CD4-positive, alpha-beta T cell (primary cell): ENCODE measurements around the gene RBM46. TPM values are rescaled to one million over a fixed set of nuclear protein-coding genes. Genes with fewer than 3 reads are reported as not detected.
A peak's percentile ranks its signal among the peaks of the same experiment; 100 is the strongest.

ENCODE experiments used
- ATAC-seq: fragments of 200-7000 bp; cut with Tn5 transposase; one replicate; pipeline ENCODE4 v1.10.0; 2022; ENCODE audit warnings: mild to moderate bottlenecking; ENCODE audit not compliant: poor library complexity
- CTCF ChIA-PET: fragments of 350-600 bp; sonication (Branson Sonifier 250); formaldehyde crosslinking; loops from one replicate; lab custom pipeline; 2021; ENCODE audit warnings: antibody characterized with exemption, inconsistent platforms; lab: Charles Lee
- POLR2A ChIA-PET: fragments of 350-600 bp; sonication (Branson Sonifier 250); formaldehyde crosslinking; loops from one replicate; lab custom pipeline; 2021; ENCODE audit warnings: antibody characterized with exemption, inconsistent platforms; lab: Charles Lee
- DNase-seq, 14 experiments: peaks; one replicate each; pipeline ENCODE4 v3.0.0-alpha.2; 2013 to 2020; ENCODE audit warnings: mixed read lengths in 2 of 14
- H3K27ac ChIP-seq, 2 donors: one replicate each; pipeline versions ENCODE4 v1.5.1 to v1.7.0; 2013; ENCODE audit warnings: low read length in 2 of 2, low read depth in 1 of 2, mild to moderate bottlenecking in 1 of 2
- H3K27me3 ChIP-seq, 2 experiments: 1 replicate in 1 of 2; 2 replicates in 1 of 2; pipeline versions ENCODE4 v1.6.1 to v1.7.0; 2013; ENCODE audit warnings: low read length in 2 of 2, control low read depth in 1 of 2, mild to moderate bottlenecking in 1 of 2, moderate library complexity in 1 of 2; ENCODE audit not compliant: insufficient read depth in 2 of 2, control insufficient read depth in 1 of 2
- H3K36me3 ChIP-seq: one replicate; pipeline ENCODE4 v1.6.1; 2013; ENCODE audit warnings: low read length, control low read depth; ENCODE audit not compliant: insufficient read depth
- H3K4me1 ChIP-seq: one replicate; pipeline ENCODE4 v1.6.1; 2013; ENCODE audit warnings: low read length, control low read depth; ENCODE audit not compliant: insufficient read depth
- H3K4me3 ChIP-seq: one replicate; pipeline ENCODE4 v1.5.1; 2013; ENCODE audit warnings: mild to moderate bottlenecking, low read length, moderate library complexity
- H3K9me3 ChIP-seq, 2 experiments: 1 replicate in 1 of 2; 2 replicates in 1 of 2; pipeline versions ENCODE4 v1.6.1 to v1.7.0; 2013; ENCODE audit warnings: low read length in 2 of 2, mild to moderate bottlenecking in 2 of 2, control low read depth in 1 of 2, moderate library complexity in 1 of 2; ENCODE audit not compliant: control insufficient read depth in 1 of 2, insufficient read depth in 1 of 2
- H3K27ac Mint-ChIP-seq: one replicate; pipeline ENCODE4 v1.8.0; 2020; ENCODE audit warnings: mixed read lengths
- H3K27me3 Mint-ChIP-seq: one replicate; pipeline ENCODE4 v1.8.0; 2021; ENCODE audit warnings: mixed read lengths
- H3K36me3 Mint-ChIP-seq: one replicate; pipeline ENCODE4 v1.8.0; 2021; ENCODE audit warnings: low read depth, mixed read lengths
- H3K4me1 Mint-ChIP-seq: one replicate; pipeline ENCODE4 v1.8.0; 2021; ENCODE audit warnings: low read depth, mixed read lengths
- H3K4me3 Mint-ChIP-seq: one replicate; pipeline ENCODE4 v1.8.0; 2020; ENCODE audit warnings: mild to moderate bottlenecking, mixed read lengths
- H3K9me3 Mint-ChIP-seq: one replicate; pipeline ENCODE4 v1.8.0; 2020; ENCODE audit warnings: mixed read lengths
- CTCF ChIP-seq: fragments of 200-600 bp; IDR thresholded peaks from one replicate; pipeline ENCODE4 v1.8.0; 2022; ENCODE audit warnings: antibody characterized with exemption, mild to moderate bottlenecking
- intact Hi-C, 2 experiments: fragments of 100-400 bp; cut with DNase I in 1 of 2; cut with micrococcal nuclease in 1 of 2; formaldehyde crosslinking; loops; one replicate each; pipeline versions ENCODE4 v1.15.1 to v1.9.0; 2023 to 2025; cut with DNase I, micrococcal nuclease
- total RNA-seq, 174 experiments: library from RNA in 2 of 174; stranded (reverse) in 2 of 174; gene quantifications; one replicate each; pipeline ENCODE4 v1.2.3 and lab custom pipeline; 2021 to 2026

RBM46 gene
- total RNA-seq, 2 experiments from 2014 or later: not detected

- intact Hi-C loops: no loop called here
- H3K27me3 Mint-ChIP-seq: peaks cover 73% of the 10 kb centered on the region
These were observed 40.6 kb upstream of the RBM46 start for GRCh38 chr4:154740462-154740861.

GRCh38 chr4:154741131-154741665, 39.9 kb upstream of the RBM46 start:
- Mint-ChIP-seq H3K36me3 (no peaks in the 10 kb centered on the region), H3K9me3 (no peaks in the 10 kb centered on the region), H3K4me1 (peaks cover 10% of the 10 kb centered on the region), H3K27ac (no peak overlapping the region), H3K27me3 (peaks cover 73% of the 10 kb centered on the region), H3K4me3 (no peak overlapping the region)
- ATAC-seq (no peak), DNase-seq (no peak)
- Histone ChIP-seq H3K36me3 (no peaks in the 10 kb centered on the region), H3K4me3 (no peak overlapping the region), H3K27ac (no peak overlapping the region), H3K9me3 (peaks cover 0 to 37% of the 10 kb centered on the region in 2 experiments), H3K4me1 (peaks cover 30% of the 10 kb centered on the region), H3K27me3 (peaks cover 52 to 59% of the 10 kb centered on the region in 2 experiments)
- intact Hi-C loops: no loop called here
- POLR2A ChIA-PET: no interaction called here
- no peak for TF ChIP-seq CTCF
- CTCF ChIA-PET: no interaction called here

More at GRCh38 chr4:154740462-154740861, 40.6 kb upstream of the RBM46 start:
- POLR2A ChIA-PET: no interaction called here
- Histone ChIP-seq H3K4me3 (no peak overlapping the region), H3K4me1 (peaks cover 30% of the 10 kb centered on the region), H3K36me3 (no peaks in the 10 kb centered on the region), H3K9me3 (peaks cover 0 to 37% of the 10 kb centered on the region in 2 experiments), H3K27ac (no peak overlapping the region), H3K27me3 (peaks cover 52 to 53% of the 10 kb centered on the region in 2 experiments)
- Mint-ChIP-seq H3K4me1 (peaks cover 10% of the 10 kb centered on the region), H3K4me3 (no peak overlapping the region), H3K36me3 (no peaks in the 10 kb centered on the region), H3K27ac (no peak overlapping the region), H3K9me3 (no peaks in the 10 kb centered on the region)
- CTCF ChIA-PET: no interaction called here
- DNase-seq: no peak
- no peak for ATAC-seq
- TF ChIP-seq CTCF: no peak

GRCh38 chr4:154741922-154742850, 38.9 kb upstream of the RBM46 start:
- Histone ChIP-seq H3K27ac (no peak overlapping the region), H3K4me3 (no peak overlapping the region), H3K36me3 (no peaks in the 10 kb centered on the region), H3K9me3 (peaks cover 0 to 37% of the 10 kb centered on the region in 2 experiments), H3K4me1 (peaks cover 30% of the 10 kb centered on the region), H3K27me3 (peaks cover 52 to 69% of the 10 kb centered on the region in 2 experiments)
- peak overlapping the region; percentile 51 for H3K4me3 Mint-ChIP-seq
- intact Hi-C loops: no loop called here
- H3K27ac Mint-ChIP-seq: no peak overlapping the region
- H3K4me1 Mint-ChIP-seq: peaks cover 10% of the 10 kb centered on the region
- ChIA-PET CTCF (no interaction called here), POLR2A (no interaction called here)
- no peak for TF ChIP-seq CTCF
- no peaks in the 10 kb centered on the region for H3K9me3 Mint-ChIP-seq
- H3K27me3 Mint-ChIP-seq: peaks cover 82% of the 10 kb centered on the region
- DNase-seq: no peak
- no peak for ATAC-seq
- H3K36me3 Mint-ChIP-seq: no peaks in the 10 kb centered on the region
